Measurements from ENCODE around the gene GALNT2. TPM values are rescaled to one million over a fixed set of nuclear protein-coding genes. Genes with fewer than 3 reads are reported as not detected.

The GALNT2 gene
- total and polyA plus RNA-seq, 4 experiments from 2014 or later, result 11.5 to 20.9 (median 15.8) TPM

DNA sequence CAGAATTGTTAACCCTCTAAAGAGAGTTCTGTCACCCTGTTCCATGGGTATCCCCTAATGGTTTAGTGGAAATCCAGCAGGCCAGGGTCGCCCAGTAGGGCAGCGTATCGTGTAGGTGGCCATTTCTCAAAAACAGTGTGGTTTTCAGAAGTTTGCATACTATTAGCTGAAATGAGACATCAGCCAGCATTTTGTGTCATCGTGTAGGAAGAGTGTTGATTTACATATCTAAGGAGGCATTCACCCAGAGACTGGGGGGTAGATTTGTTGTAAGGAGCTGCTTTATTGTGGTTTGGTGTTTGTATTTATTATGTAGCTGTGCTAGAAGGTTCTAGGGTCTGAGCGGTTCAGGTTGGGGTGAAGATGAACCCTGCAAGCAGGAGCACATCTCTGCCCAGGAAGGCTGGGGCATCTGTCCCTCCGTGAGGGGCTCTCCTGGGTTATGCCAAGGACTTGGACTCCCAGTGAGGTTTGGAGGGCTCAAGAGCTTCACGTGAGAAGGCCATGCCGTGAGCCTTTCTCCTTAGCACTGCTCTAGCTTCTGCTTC lies 184.7 kb downstream of the GALNT2 start:
- H3K4me1 Mint-ChIP-seq, result peaks cover 0 to 3% (median under 1%) of the 10 kb centered on the region in 4 donors
- H3K36me3 Mint-ChIP-seq, result peaks cover 62 to 74% of the 10 kb centered on the region in 2 donors
- no peaks in the 10 kb centered on the region for H3K9me3 Mint-ChIP-seq
- Histone ChIP-seq H3K36me3 (ENCODE audit: insufficient read depth, low read length) (peaks cover 18% of the 10 kb centered on the region), H3K4me3 (ENCODE audit: low read length in 2 of 2) (no peak overlapping the region), H3K27me3 (ENCODE audit: insufficient read depth, low read length) (no peaks in the 10 kb centered on the region), H3K4me1 (ENCODE audit: insufficient read depth, low read length) (no peaks in the 10 kb centered on the region), H3K9me3 (ENCODE audit: control insufficient read depth in 1 of 2, low read length in 2 of 2) (no peaks in the 10 kb centered on the region), H3K27ac (ENCODE audit: low read depth, low read length) (no peak overlapping the region)
- DNase-seq, result no peak
- H3K4me3 Mint-ChIP-seq, result no peak overlapping the region
- intact Hi-C loops (cut with micrococcal nuclease), result no loop called here
- H3K27me3 Mint-ChIP-seq, result no peaks in the 10 kb centered on the region
- ChIA-PET CTCF (ENCODE audit: partially characterized antibody) (no interaction called here), POLR2A (ENCODE audit: partially characterized antibody) (no interaction called here)
- H3K27ac Mint-ChIP-seq, result peak overlapping the region in 3 of 7 donors; percentile 14 to 30 (median 27)

DNA sequence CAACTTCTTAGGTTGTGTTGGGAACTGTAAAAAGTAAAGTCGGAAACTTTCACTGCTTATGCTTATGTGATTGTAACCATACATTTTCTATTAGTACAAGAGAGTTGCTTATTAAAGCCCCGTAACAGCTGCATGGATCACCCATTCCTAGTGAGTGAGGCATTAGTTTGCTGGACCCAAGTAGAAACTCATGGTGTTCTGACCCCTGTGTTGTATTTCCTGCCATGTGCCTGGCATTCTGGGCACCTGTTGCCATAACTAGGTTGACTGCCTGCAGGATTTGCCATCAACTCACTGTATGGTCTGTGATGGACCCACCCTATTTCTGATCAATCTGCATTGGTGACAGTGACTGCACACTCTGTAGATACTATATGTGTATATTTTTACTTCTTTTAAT lies 186.1 kb downstream of the GALNT2 start:
- intact Hi-C loops (cut with micrococcal nuclease), result no loop called here
- H3K9me3 ChIP-seq (ENCODE audit: control insufficient read depth in 1 of 2, low read length in 2 of 2), result no peaks in the 10 kb centered on the region
- Mint-ChIP-seq H3K36me3 (peaks cover 69 to 75% of the 10 kb centered on the region in 2 donors), H3K9me3 (no peaks in the 10 kb centered on the region), H3K27ac (no peak overlapping the region), H3K27me3 (no peaks in the 10 kb centered on the region), H3K4me1 (peaks cover 0 to 3% (median under 1%) of the 10 kb centered on the region in 4 donors), H3K4me3 (no peak overlapping the region)
- H3K27me3 ChIP-seq (ENCODE audit: insufficient read depth, low read length), result no peaks in the 10 kb centered on the region
- H3K36me3 ChIP-seq (ENCODE audit: insufficient read depth, low read length), result peaks cover 18% of the 10 kb centered on the region
- ChIA-PET POLR2A (ENCODE audit: partially characterized antibody) (no interaction called here), CTCF (ENCODE audit: partially characterized antibody) (no interaction called here)
- no peak overlapping the region for H3K27ac ChIP-seq (ENCODE audit: low read depth, low read length)
- H3K4me3 ChIP-seq (ENCODE audit: low read length in 2 of 2), result no peak overlapping the region
- DNase-seq, result no peak
- H3K4me1 ChIP-seq (ENCODE audit: insufficient read depth, low read length), result no peaks in the 10 kb centered on the region

- no peaks in the 10 kb centered on the region for H3K27me3 ChIP-seq (ENCODE audit: insufficient read depth, low read length)
- no peak for DNase-seq
- H3K27me3 Mint-ChIP-seq, result no peaks in the 10 kb centered on the region
- H3K27ac ChIP-seq (ENCODE audit: low read depth, low read length), result no peak overlapping the region
- H3K36me3 ChIP-seq (ENCODE audit: insufficient read depth, low read length), result peaks cover 9% of the 10 kb centered on the region
- no peak overlapping the region for H3K27ac Mint-ChIP-seq
- ChIA-PET CTCF (ENCODE audit: partially characterized antibody) (interaction anchor here (1.2 kb wide), 1 partner anchor 10 kb away, joined by 3 read pairs; no protein-coding TSS in a partner anchor), POLR2A (ENCODE audit: partially characterized antibody) (no interaction called here)
- no peak overlapping the region for H3K4me3 Mint-ChIP-seq
- H3K9me3 Mint-ChIP-seq, result no peaks in the 10 kb centered on the region
- H3K36me3 Mint-ChIP-seq, result peaks cover 71 to 77% of the 10 kb centered on the region in 2 donors
- H3K9me3 ChIP-seq (ENCODE audit: control insufficient read depth in 1 of 2, low read length in 2 of 2), result no peaks in the 10 kb centered on the region
- peaks cover 0 to 3% (median under 1%) of the 10 kb centered on the region in 4 donors for H3K4me1 Mint-ChIP-seq
- H3K4me1 ChIP-seq (ENCODE audit: insufficient read depth, low read length), result no peaks in the 10 kb centered on the region
- intact Hi-C loops (cut with micrococcal nuclease), result no loop called here
- H3K4me3 ChIP-seq (ENCODE audit: low read length in 2 of 2), result no peak overlapping the region
Measured at GRCh38 chr1:230254265-230254664, 187.2 kb downstream of the GALNT2 start.

- Histone ChIP-seq H3K27me3 (ENCODE audit: insufficient read depth, low read length) (no peaks in the 10 kb centered on the region), H3K27ac (ENCODE audit: low read depth, low read length) (no peak overlapping the region), H3K9me3 (ENCODE audit: control insufficient read depth in 1 of 2, low read length in 2 of 2) (no peaks in the 10 kb centered on the region), H3K4me1 (ENCODE audit: insufficient read depth, low read length) (no peaks in the 10 kb centered on the region), H3K4me3 (ENCODE audit: low read length in 2 of 2) (no peak overlapping the region), H3K36me3 (ENCODE audit: insufficient read depth, low read length) (peaks cover 3% of the 10 kb centered on the region)
- Mint-ChIP-seq H3K4me3 (no peak overlapping the region), H3K36me3 (peaks cover 70 to 74% of the 10 kb centered on the region in 2 donors), H3K27ac (no peak overlapping the region), H3K4me1 (peaks cover 0 to 3% (median under 1%) of the 10 kb centered on the region in 4 donors), H3K27me3 (no peaks in the 10 kb centered on the region), H3K9me3 (no peaks in the 10 kb centered on the region)
- ChIA-PET POLR2A (ENCODE audit: partially characterized antibody) (no interaction called here), CTCF (ENCODE audit: partially characterized antibody) (no interaction called here)
- intact Hi-C loops (cut with micrococcal nuclease), result no loop called here
- no peak for DNase-seq
Measured at GRCh38 chr1:230255116-230255515, 188.1 kb downstream of the GALNT2 start.

DNA sequence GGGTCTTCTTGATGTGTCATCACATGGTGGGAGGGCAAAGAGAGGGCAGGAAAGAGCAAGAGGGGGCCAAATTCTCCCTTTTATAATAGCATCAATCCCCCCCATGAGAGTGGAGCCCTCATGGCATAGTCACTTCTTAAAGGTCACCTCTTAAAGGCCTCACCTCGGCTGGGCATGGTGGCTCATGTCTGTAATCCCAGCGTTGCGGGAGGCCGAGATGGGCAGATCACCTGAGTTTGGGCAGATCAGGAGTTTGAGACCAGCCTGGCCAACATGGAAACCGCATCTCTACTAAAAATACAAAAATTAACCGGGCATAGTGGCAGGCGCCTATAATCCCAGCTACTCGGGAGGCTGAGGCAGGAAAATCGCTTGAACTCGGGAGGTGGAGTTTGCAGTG lies 189.0 kb downstream of the GALNT2 start:
- no peak overlapping the region for H3K27ac Mint-ChIP-seq

DNA sequence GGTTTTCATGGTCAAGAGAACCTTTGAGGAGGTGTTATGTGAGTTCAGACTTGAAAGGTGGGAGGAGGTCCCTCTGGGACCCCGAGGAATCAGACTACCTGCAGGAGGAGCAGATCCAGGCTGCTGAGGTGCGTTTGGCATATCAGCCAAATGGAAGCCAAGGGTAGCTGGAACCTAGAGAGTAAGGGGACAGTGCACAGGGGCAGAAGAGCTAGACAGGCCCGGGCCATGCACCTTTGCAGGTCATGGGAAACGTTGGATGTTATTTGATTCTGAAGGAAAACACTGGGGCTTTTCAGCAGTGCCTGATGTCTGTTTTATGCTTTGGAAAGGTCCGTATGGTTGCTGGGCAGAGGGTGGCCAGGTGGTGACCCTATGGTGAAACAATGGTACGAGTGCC lies 189.9 kb downstream of the GALNT2 start:
- Histone ChIP-seq H3K36me3 (ENCODE audit: insufficient read depth, low read length) (no peaks in the 10 kb centered on the region), H3K9me3 (ENCODE audit: control insufficient read depth in 1 of 2, low read length in 2 of 2) (no peaks in the 10 kb centered on the region), H3K27ac (ENCODE audit: low read depth, low read length) (no peak overlapping the region), H3K4me3 (ENCODE audit: low read length in 2 of 2) (no peak overlapping the region), H3K4me1 (ENCODE audit: insufficient read depth, low read length) (no peaks in the 10 kb centered on the region), H3K27me3 (ENCODE audit: insufficient read depth, low read length) (no peaks in the 10 kb centered on the region)
- no peak for DNase-seq
- Mint-ChIP-seq H3K4me3 (no peak overlapping the region), H3K27me3 (no peaks in the 10 kb centered on the region), H3K9me3 (no peaks in the 10 kb centered on the region), H3K36me3 (peaks cover 62 to 65% of the 10 kb centered on the region in 2 donors), H3K4me1 (peaks cover 0 to 1% (median 0%) of the 10 kb centered on the region in 4 donors), H3K27ac (no peak overlapping the region)
- intact Hi-C loops (cut with micrococcal nuclease), result no loop called here
- ChIA-PET CTCF (ENCODE audit: partially characterized antibody) (no interaction called here), POLR2A (ENCODE audit: partially characterized antibody) (no interaction called here)

More for the DNA sequence above, 189.0 kb downstream of the GALNT2 start:
- Mint-ChIP-seq H3K36me3 (peaks cover 66 to 70% of the 10 kb centered on the region in 2 donors), H3K27me3 (no peaks in the 10 kb centered on the region), H3K9me3 (no peaks in the 10 kb centered on the region), H3K4me3 (no peak overlapping the region), H3K4me1 (peaks cover 0 to 3% (median under 1%) of the 10 kb centered on the region in 4 donors)
- ChIA-PET POLR2A (ENCODE audit: partially characterized antibody) (no interaction called here), CTCF (ENCODE audit: partially characterized antibody) (no interaction called here)
- no peaks in the 10 kb centered on the region for H3K4me1 ChIP-seq (ENCODE audit: insufficient read depth, low read length)
- H3K4me3 ChIP-seq (ENCODE audit: low read length in 2 of 2), result no peak overlapping the region
- intact Hi-C loops (cut with micrococcal nuclease), result no loop called here
- no peaks in the 10 kb centered on the region for H3K9me3 ChIP-seq (ENCODE audit: control insufficient read depth in 1 of 2, low read length in 2 of 2)
- no peaks in the 10 kb centered on the region for H3K36me3 ChIP-seq (ENCODE audit: insufficient read depth, low read length)
- H3K27ac ChIP-seq (ENCODE audit: low read depth, low read length), result no peak overlapping the region
- no peak for DNase-seq
- H3K27me3 ChIP-seq (ENCODE audit: insufficient read depth, low read length), result no peaks in the 10 kb centered on the region

DNA sequence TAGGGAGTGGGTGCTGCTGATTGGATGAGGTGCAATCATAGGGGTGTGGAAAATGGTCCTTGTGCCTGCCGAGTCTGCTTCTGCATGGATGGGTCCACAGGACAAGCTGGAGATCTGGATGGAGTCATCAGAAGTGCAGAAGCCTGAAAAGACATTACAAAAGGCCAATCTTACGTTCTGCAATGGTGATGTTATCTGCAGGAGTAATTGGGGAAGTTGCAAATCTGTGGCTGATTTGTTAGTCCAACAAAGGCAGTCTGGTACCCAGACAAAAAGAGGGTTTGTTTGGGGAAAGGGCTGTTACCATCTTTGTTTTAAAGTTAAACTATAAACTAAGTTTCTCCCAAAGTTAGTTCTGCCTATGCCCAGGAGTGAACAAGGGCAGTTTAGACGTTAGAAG lies 192.6 kb downstream of the GALNT2 start:
- DNase-seq, result no peak
- Histone ChIP-seq H3K9me3 (ENCODE audit: control insufficient read depth in 1 of 2, low read length in 2 of 2) (no peaks in the 10 kb centered on the region), H3K27ac (ENCODE audit: low read depth, low read length) (no peak overlapping the region), H3K4me1 (ENCODE audit: insufficient read depth, low read length) (no peaks in the 10 kb centered on the region), H3K36me3 (ENCODE audit: insufficient read depth, low read length) (peaks cover 15% of the 10 kb centered on the region), H3K27me3 (ENCODE audit: insufficient read depth, low read length) (no peaks in the 10 kb centered on the region), H3K4me3 (ENCODE audit: low read length in 2 of 2) (no peak overlapping the region)
- POLR2A ChIA-PET (ENCODE audit: partially characterized antibody), result no interaction called here
- CTCF ChIA-PET (ENCODE audit: partially characterized antibody), result no interaction called here
- no peak overlapping the region for H3K27ac Mint-ChIP-seq
- H3K4me3 Mint-ChIP-seq, result no peak overlapping the region
- no peaks in the 10 kb centered on the region for H3K9me3 Mint-ChIP-seq
- intact Hi-C loops (cut with micrococcal nuclease), result no loop called here
- peaks cover 61 to 73% of the 10 kb centered on the region in 2 donors for H3K36me3 Mint-ChIP-seq
- no peaks in the 10 kb centered on the region for H3K4me1 Mint-ChIP-seq
- no peaks in the 10 kb centered on the region for H3K27me3 Mint-ChIP-seq

Measured in CD4-positive, alpha-beta memory T cell (primary cell).